Upper lobe of left lung (tissue), 4 donors: ENCODE results near the gene ACTMAP.

Source experiments
- CTCF ChIP-seq, 6 experiments: fragments of 450-650 bp in 4 of 6; fragments of 200-600 bp in 2 of 6; sonication (generic) in 2 of 6; IDR thresholded peaks; one replicate each; pipeline ENCODE4 v1.5.1; 2016 to 2019; ENCODE audit warnings: antibody characterized with exemption in 6 of 6
- POLR2A ChIP-seq, 4 donors: fragments of 450-650 bp; IDR thresholded peaks; one replicate each; pipeline ENCODE4 v1.5.1; 2016 to 2017; ENCODE audit warnings: antibody characterized with exemption in 4 of 4, mild to moderate bottlenecking in 2 of 4

GRCh38 chr19:40736661-40737060 lies 13.6 kb downstream of the ACTMAP start:
- TF ChIP-seq POLR2A (IDR thresholded peaks at IDR 0.05) (no peak), CTCF (IDR thresholded peaks at IDR 0.05) (no peak)
